ENCODE measurements around the gene GFRA1. TPM values are rescaled to one million over a fixed set of nuclear protein-coding genes. Genes with fewer than 3 reads are reported as not detected.

Gene GFRA1
- total RNA-seq, 1 experiment from 2014 or later, result not detected

GRCh38 chr10:116070743-116071320 lies 202.2 kb downstream of the GFRA1 start:
- no peaks in the 10 kb centered on the region for H3K4me1 ChIP-seq (ENCODE audit: insufficient read depth, low read length, poor library complexity, severe bottlenecking)
- BruUV-seq (replicated peaks), result no TSS peak
- ChIA-PET POLR2A (ENCODE audit: low non-redundant PET) (interaction anchor here (0.6 kb wide), 1 partner anchor 86 kb away, joined by 3 read pairs; no protein-coding TSS in a partner anchor), CTCF (interaction anchor here (0.6 kb wide), 1 partner anchor 282 kb away, joined by 10 read pairs; no protein-coding TSS in a partner anchor)
- H3K27me3 ChIP-seq (replicated peaks; ENCODE audit: insufficient read depth, low read depth, low read length, poor library complexity), result peaks cover 37% of the 10 kb centered on the region
- H3K4me3 ChIP-seq (ENCODE audit: low read depth, low read length, poor library complexity, severe bottlenecking), result no peak overlapping the region
- TF ChIP-seq EZH2 (IDR thresholded peaks at IDR 0.05; ENCODE audit: borderline replicate concordance, low read depth, low read length, poor library complexity, severe bottlenecking) (no peak), CTCF (conservative IDR thresholded peaks at IDR 0.05; ENCODE audit: low read depth, low read length) (no peak)
- intact Hi-C loops (cut with micrococcal nuclease; ENCODE audit: unreplicated experiment), result no loop called here
- no peaks in the 10 kb centered on the region for H3K36me3 ChIP-seq (ENCODE audit: insufficient read depth, low read length, poor library complexity, severe bottlenecking)
- H3K27ac ChIP-seq (ENCODE audit: low read depth, low read length, poor library complexity, severe bottlenecking), result no peak overlapping the region
- H3K9me3 ChIP-seq (ENCODE audit: low read depth, low read length, poor library complexity, severe bottlenecking), result no peaks in the 10 kb centered on the region
- no peak for DNase-seq (ENCODE audit: low spot score)

DNA sequence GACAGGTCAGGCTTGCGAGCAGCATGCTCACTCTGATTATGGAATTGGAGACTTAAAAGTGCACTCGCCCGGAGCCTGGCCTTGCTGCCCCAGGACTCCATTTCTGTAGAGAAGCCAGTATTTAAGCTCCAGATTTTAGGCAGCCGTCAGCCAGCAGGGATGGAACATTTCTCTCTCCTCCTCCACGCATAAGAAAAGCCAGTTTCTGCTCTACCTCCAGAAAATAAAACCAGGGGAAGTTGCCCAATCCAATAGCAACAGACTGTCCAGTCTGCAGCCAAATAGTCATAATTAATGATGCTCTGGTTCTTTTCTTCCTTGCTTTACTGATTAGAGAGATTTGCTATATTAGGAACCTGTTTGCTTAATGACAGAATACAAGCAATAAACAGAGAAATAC lies 203.2 kb downstream of the GFRA1 start:
- no peak overlapping the region for H3K27ac ChIP-seq (ENCODE audit: low read depth, low read length, poor library complexity, severe bottlenecking)
- ChIA-PET POLR2A (ENCODE audit: low non-redundant PET) (interaction anchor here (0.6 kb wide), 1 partner anchor 85 kb away, joined by 3 read pairs; no protein-coding TSS in a partner anchor), CTCF (interaction anchor here (0.6 kb wide), 1 partner anchor 283 kb away, joined by 10 read pairs; no protein-coding TSS in a partner anchor)
- DNase-seq (ENCODE audit: low spot score), result no peak
- no TSS peak for BruUV-seq (replicated peaks)
- no peak for TF ChIP-seq EZH2 (IDR thresholded peaks at IDR 0.05; ENCODE audit: borderline replicate concordance, low read depth, low read length, poor library complexity, severe bottlenecking)
- TF ChIP-seq CTCF (conservative IDR thresholded peaks at IDR 0.05; ENCODE audit: low read depth, low read length), result no peak
- intact Hi-C loops (cut with micrococcal nuclease; ENCODE audit: unreplicated experiment), result no loop called here
- no peak overlapping the region for H3K4me3 ChIP-seq (ENCODE audit: low read depth, low read length, poor library complexity, severe bottlenecking)
- H3K4me1 ChIP-seq (ENCODE audit: insufficient read depth, low read length, poor library complexity, severe bottlenecking), result no peaks in the 10 kb centered on the region
- H3K27me3 ChIP-seq (replicated peaks; ENCODE audit: insufficient read depth, low read depth, low read length, poor library complexity), result peaks cover 43% of the 10 kb centered on the region
- no peaks in the 10 kb centered on the region for H3K9me3 ChIP-seq (ENCODE audit: low read depth, low read length, poor library complexity, severe bottlenecking)
- H3K36me3 ChIP-seq (ENCODE audit: insufficient read depth, low read length, poor library complexity, severe bottlenecking), result no peaks in the 10 kb centered on the region

DNA sequence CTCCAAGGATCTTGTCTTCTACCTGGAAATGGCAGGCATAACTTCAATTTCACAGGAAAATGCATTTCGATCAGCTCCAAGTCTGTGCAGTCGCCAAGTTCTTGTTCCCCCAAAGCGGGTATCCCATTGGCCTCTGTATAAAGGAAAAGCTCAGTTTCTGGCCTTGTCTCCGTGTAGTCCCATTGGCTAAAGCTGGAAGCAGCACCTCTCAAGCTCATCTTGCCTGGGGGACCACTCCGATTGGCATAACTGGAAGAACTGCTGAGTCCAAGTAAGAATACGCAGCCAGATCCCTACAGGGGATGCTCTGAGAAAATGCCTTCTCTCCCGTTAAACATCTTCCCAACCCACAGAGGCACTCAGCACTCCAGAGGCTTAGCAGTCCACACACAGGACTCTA lies 205.2 kb downstream of the GFRA1 start:
- Histone ChIP-seq H3K9me3 (ENCODE audit: low read depth, low read length, poor library complexity, severe bottlenecking) (no peaks in the 10 kb centered on the region), H3K4me3 (ENCODE audit: low read depth, low read length, poor library complexity, severe bottlenecking) (no peak overlapping the region), H3K27me3 (replicated peaks; ENCODE audit: insufficient read depth, low read depth, low read length, poor library complexity) (peaks cover 64% of the 10 kb centered on the region), H3K4me1 (ENCODE audit: insufficient read depth, low read length, poor library complexity, severe bottlenecking) (no peaks in the 10 kb centered on the region), H3K36me3 (ENCODE audit: insufficient read depth, low read length, poor library complexity, severe bottlenecking) (no peaks in the 10 kb centered on the region), H3K27ac (ENCODE audit: low read depth, low read length, poor library complexity, severe bottlenecking) (no peak overlapping the region)
- intact Hi-C loops (cut with micrococcal nuclease; ENCODE audit: unreplicated experiment), result no loop called here
- BruUV-seq (replicated peaks), result no TSS peak
- TF ChIP-seq EZH2 (IDR thresholded peaks at IDR 0.05; ENCODE audit: borderline replicate concordance, low read depth, low read length, poor library complexity, severe bottlenecking) (no peak), CTCF (conservative IDR thresholded peaks at IDR 0.05; ENCODE audit: low read depth, low read length) (no peak)
- ChIA-PET CTCF (no interaction called here), POLR2A (ENCODE audit: low non-redundant PET) (no interaction called here)
- no peak for DNase-seq (ENCODE audit: low spot score)

Measured in A673 (cell line).